ENCODE data around the gene DNM3.

DNM3 gene

GRCh38 chr1:172184506-172185191, 343.4 kb downstream of the DNM3 start:
- Mint-ChIP-seq H3K36me3 (ENCODE audit: low read depth) (no peaks in the 10 kb centered on the region), H3K9me3 (no peaks in the 10 kb centered on the region), H3K4me3 (no peak overlapping the region), H3K4me1 (ENCODE audit: low read depth) (peaks cover 53% of the 10 kb centered on the region), H3K27ac (no peak overlapping the region), H3K27me3 (no peaks in the 10 kb centered on the region)

- peak overlapping the region; percentile 3 for H3K27ac Mint-ChIP-seq
- H3K4me1 Mint-ChIP-seq (ENCODE audit: low read depth): peaks cover 50% of the 10 kb centered on the region
- no peaks in the 10 kb centered on the region for H3K36me3 Mint-ChIP-seq (ENCODE audit: low read depth)
These were observed 343.9 kb downstream of the DNM3 start for GRCh38 chr1:172185211-172185610.

GRCh38 chr1:172185996-172186395, 344.7 kb downstream of the DNM3 start:
- Mint-ChIP-seq H3K4me1 (ENCODE audit: low read depth) (peaks cover 44% of the 10 kb centered on the region), H3K27me3 (no peaks in the 10 kb centered on the region), H3K36me3 (ENCODE audit: low read depth) (no peaks in the 10 kb centered on the region), H3K27ac (no peak overlapping the region), H3K4me3 (no peak overlapping the region), H3K9me3 (no peaks in the 10 kb centered on the region)

More at GRCh38 chr1:172185211-172185610, 343.9 kb downstream of the DNM3 start:
- H3K9me3 Mint-ChIP-seq: no peaks in the 10 kb centered on the region
- H3K4me3 Mint-ChIP-seq: no peak overlapping the region
- H3K27me3 Mint-ChIP-seq: no peaks in the 10 kb centered on the region

- peaks cover 7% of the 10 kb centered on the region for H3K36me3 Mint-ChIP-seq (ENCODE audit: low read depth)
- no peaks in the 10 kb centered on the region for H3K27me3 Mint-ChIP-seq
- peaks cover 20% of the 10 kb centered on the region for H3K9me3 Mint-ChIP-seq
- H3K4me1 Mint-ChIP-seq (ENCODE audit: low read depth): peaks cover 4% of the 10 kb centered on the region
- H3K27ac Mint-ChIP-seq: no peak overlapping the region
- H3K4me3 Mint-ChIP-seq: no peak overlapping the region
These were observed 360.3 kb downstream of the DNM3 start for GRCh38 chr1:172201572-172201971.

- Mint-ChIP-seq H3K4me1 (ENCODE audit: low read depth) (peaks cover 4% of the 10 kb centered on the region), H3K4me3 (no peak overlapping the region), H3K27me3 (no peaks in the 10 kb centered on the region), H3K36me3 (ENCODE audit: low read depth) (peaks cover 7% of the 10 kb centered on the region), H3K27ac (peak overlapping the region; percentile 48), H3K9me3 (peaks cover 16% of the 10 kb centered on the region)
These were observed 362.0 kb downstream of the DNM3 start for GRCh38 chr1:172203135-172203823.

- Mint-ChIP-seq H3K36me3 (ENCODE audit: low read depth) (peaks cover 1% of the 10 kb centered on the region), H3K27ac (no peak overlapping the region), H3K4me3 (no peak overlapping the region)
These were observed 362.6 kb downstream of the DNM3 start for GRCh38 chr1:172203902-172204301.

GRCh38 chr1:172206256-172206655, 365.0 kb downstream of the DNM3 start:
- Mint-ChIP-seq H3K9me3 (no peaks in the 10 kb centered on the region), H3K4me1 (ENCODE audit: low read depth) (peaks cover 4% of the 10 kb centered on the region), H3K4me3 (no peak overlapping the region), H3K36me3 (ENCODE audit: low read depth) (no peaks in the 10 kb centered on the region), H3K27me3 (no peaks in the 10 kb centered on the region), H3K27ac (no peak overlapping the region)

More at GRCh38 chr1:172203902-172204301, 362.6 kb downstream of the DNM3 start:
- H3K9me3 Mint-ChIP-seq: peaks cover 12% of the 10 kb centered on the region
- peaks cover 4% of the 10 kb centered on the region for H3K4me1 Mint-ChIP-seq (ENCODE audit: low read depth)
- no peaks in the 10 kb centered on the region for H3K27me3 Mint-ChIP-seq

- Mint-ChIP-seq H3K9me3 (no peaks in the 10 kb centered on the region), H3K4me1 (ENCODE audit: low read depth) (peaks cover 11% of the 10 kb centered on the region), H3K36me3 (ENCODE audit: low read depth) (no peaks in the 10 kb centered on the region), H3K27ac (no peak overlapping the region), H3K4me3 (no peak overlapping the region), H3K27me3 (no peaks in the 10 kb centered on the region)
These were observed 367.3 kb downstream of the DNM3 start for GRCh38 chr1:172208635-172209034.

GRCh38 chr1:172211221-172211620, 369.9 kb downstream of the DNM3 start:
- H3K36me3 Mint-ChIP-seq (ENCODE audit: low read depth): no peaks in the 10 kb centered on the region
- no peaks in the 10 kb centered on the region for H3K27me3 Mint-ChIP-seq
- H3K4me1 Mint-ChIP-seq (ENCODE audit: low read depth): peaks cover 7% of the 10 kb centered on the region
- H3K9me3 Mint-ChIP-seq: no peaks in the 10 kb centered on the region
- no peak overlapping the region for H3K4me3 Mint-ChIP-seq
- no peak overlapping the region for H3K27ac Mint-ChIP-seq

GRCh38 chr1:172212124-172212523, 370.8 kb downstream of the DNM3 start:
- no peaks in the 10 kb centered on the region for H3K36me3 Mint-ChIP-seq (ENCODE audit: low read depth)
- peaks cover 7% of the 10 kb centered on the region for H3K4me1 Mint-ChIP-seq (ENCODE audit: low read depth)
- no peaks in the 10 kb centered on the region for H3K9me3 Mint-ChIP-seq
- H3K27ac Mint-ChIP-seq: no peak overlapping the region
- no peaks in the 10 kb centered on the region for H3K27me3 Mint-ChIP-seq
- H3K4me3 Mint-ChIP-seq: no peak overlapping the region

GRCh38 chr1:172215006-172215405, 373.7 kb downstream of the DNM3 start:
- H3K9me3 Mint-ChIP-seq: no peaks in the 10 kb centered on the region
- H3K4me1 Mint-ChIP-seq (ENCODE audit: low read depth): peaks cover 7% of the 10 kb centered on the region
- H3K27me3 Mint-ChIP-seq: no peaks in the 10 kb centered on the region
- no peak overlapping the region for H3K27ac Mint-ChIP-seq
- no peak overlapping the region for H3K4me3 Mint-ChIP-seq
- no peaks in the 10 kb centered on the region for H3K36me3 Mint-ChIP-seq (ENCODE audit: low read depth)

- no peak overlapping the region for H3K4me3 Mint-ChIP-seq
- H3K27me3 Mint-ChIP-seq: no peaks in the 10 kb centered on the region
- no peaks in the 10 kb centered on the region for H3K9me3 Mint-ChIP-seq
- no peak overlapping the region for H3K27ac Mint-ChIP-seq
- no peaks in the 10 kb centered on the region for H3K36me3 Mint-ChIP-seq (ENCODE audit: low read depth)
- no peaks in the 10 kb centered on the region for H3K4me1 Mint-ChIP-seq (ENCODE audit: low read depth)
These were observed 378.7 kb downstream of the DNM3 start for GRCh38 chr1:172219966-172220365.

- H3K27me3 Mint-ChIP-seq: no peaks in the 10 kb centered on the region
- H3K36me3 Mint-ChIP-seq (ENCODE audit: low read depth): no peaks in the 10 kb centered on the region
- no peak overlapping the region for H3K27ac Mint-ChIP-seq
- no peaks in the 10 kb centered on the region for H3K9me3 Mint-ChIP-seq
- no peak overlapping the region for H3K4me3 Mint-ChIP-seq
- no peaks in the 10 kb centered on the region for H3K4me1 Mint-ChIP-seq (ENCODE audit: low read depth)
These were observed 379.1 kb downstream of the DNM3 start for GRCh38 chr1:172220376-172220775.

- no peaks in the 10 kb centered on the region for H3K36me3 Mint-ChIP-seq (ENCODE audit: low read depth)
- H3K4me3 Mint-ChIP-seq: no peak overlapping the region
- H3K9me3 Mint-ChIP-seq: no peaks in the 10 kb centered on the region
- H3K4me1 Mint-ChIP-seq (ENCODE audit: low read depth): no peaks in the 10 kb centered on the region
- H3K27me3 Mint-ChIP-seq: no peaks in the 10 kb centered on the region
- no peak overlapping the region for H3K27ac Mint-ChIP-seq
These were observed 380.1 kb downstream of the DNM3 start for GRCh38 chr1:172221436-172221835.

- no peaks in the 10 kb centered on the region for H3K36me3 Mint-ChIP-seq (ENCODE audit: low read depth)
- H3K27ac Mint-ChIP-seq: no peak overlapping the region
- H3K27me3 Mint-ChIP-seq: no peaks in the 10 kb centered on the region
- H3K4me3 Mint-ChIP-seq: no peak overlapping the region
- no peaks in the 10 kb centered on the region for H3K9me3 Mint-ChIP-seq
- H3K4me1 Mint-ChIP-seq (ENCODE audit: low read depth): no peaks in the 10 kb centered on the region
These were observed 383.6 kb downstream of the DNM3 start for GRCh38 chr1:172224871-172225270.

GRCh38 chr1:172229942-172230341, 388.6 kb downstream of the DNM3 start:
- H3K27me3 Mint-ChIP-seq: no peaks in the 10 kb centered on the region
- no peak overlapping the region for H3K4me3 Mint-ChIP-seq

More at GRCh38 chr1:172229942-172230341, 388.6 kb downstream of the DNM3 start:
- Mint-ChIP-seq H3K36me3 (ENCODE audit: low read depth) (no peaks in the 10 kb centered on the region), H3K9me3 (peaks cover 6% of the 10 kb centered on the region), H3K4me1 (ENCODE audit: low read depth) (peaks cover 6% of the 10 kb centered on the region), H3K27ac (no peak overlapping the region)
